ENCODE results near the gene ARL4C. TPM values are rescaled to one million over a fixed set of nuclear protein-coding genes. Genes with fewer than 3 reads are reported as not detected.
"Not testable (repeated sequence)": the region's sequence is repeated elsewhere in the genome, so short reads cannot be mapped to it uniquely, and the experiment has no call there.

The ARL4C gene
- total RNA-seq, 1 experiment from 2014 or later: 6.7 TPM

GRCh38 chr2:234476766-234477165 is 20.1 kb downstream of the ARL4C start:
- DNase-seq (ENCODE audit: low spot score): no peak

DNA sequence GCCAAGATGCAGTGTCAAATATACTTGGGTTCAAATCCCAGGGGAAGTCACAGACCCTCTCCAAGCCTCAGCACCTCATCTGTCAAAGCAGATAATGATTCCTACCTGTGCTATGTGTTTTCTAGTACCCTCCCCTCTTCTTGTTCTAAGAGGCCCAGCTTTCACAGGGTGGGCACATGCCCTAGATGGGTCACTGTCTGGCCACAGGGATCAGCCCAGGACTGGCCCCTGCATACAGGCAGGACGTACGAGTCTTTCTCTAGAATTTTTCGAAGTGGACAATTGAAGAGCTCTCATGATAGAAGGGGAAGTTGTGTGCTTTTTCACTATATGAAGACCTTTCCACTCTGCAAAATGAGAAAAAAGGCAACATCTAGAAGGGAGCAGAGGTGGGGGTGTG is 22.2 kb downstream of the ARL4C start:
- no peak for DNase-seq (ENCODE audit: low spot score)

GRCh38 chr2:234472155-234472554 is 24.7 kb downstream of the ARL4C start:
- no peak for DNase-seq (ENCODE audit: low spot score)

- DNase-seq (ENCODE audit: low spot score): no peak
Observed at GRCh38 chr2:234469972-234470371, 26.9 kb downstream of the ARL4C start.

- no peak for DNase-seq (ENCODE audit: low spot score)
Observed at GRCh38 chr2:234469251-234469845, 27.5 kb downstream of the ARL4C start.

DNA sequence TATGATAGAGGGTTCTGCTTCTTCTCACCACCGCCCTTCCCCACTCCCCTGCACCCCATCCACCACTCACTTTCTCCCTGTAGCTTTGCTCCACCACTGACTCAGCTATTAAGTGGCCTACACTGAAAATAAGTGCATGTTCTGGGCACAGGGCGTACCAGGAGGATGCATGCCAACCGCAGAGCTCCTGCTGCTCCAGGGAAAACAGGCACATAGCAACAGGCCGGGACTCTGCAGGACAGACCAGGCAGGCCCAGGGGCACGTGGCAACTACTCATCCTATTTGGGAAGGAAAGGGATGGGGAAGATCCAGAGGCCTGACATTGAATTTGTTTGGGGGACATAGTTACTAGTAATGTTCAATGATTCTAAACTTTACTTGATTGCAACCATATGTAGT is 28.4 kb downstream of the ARL4C start:
- DNase-seq (ENCODE audit: low spot score): no peak

DNA sequence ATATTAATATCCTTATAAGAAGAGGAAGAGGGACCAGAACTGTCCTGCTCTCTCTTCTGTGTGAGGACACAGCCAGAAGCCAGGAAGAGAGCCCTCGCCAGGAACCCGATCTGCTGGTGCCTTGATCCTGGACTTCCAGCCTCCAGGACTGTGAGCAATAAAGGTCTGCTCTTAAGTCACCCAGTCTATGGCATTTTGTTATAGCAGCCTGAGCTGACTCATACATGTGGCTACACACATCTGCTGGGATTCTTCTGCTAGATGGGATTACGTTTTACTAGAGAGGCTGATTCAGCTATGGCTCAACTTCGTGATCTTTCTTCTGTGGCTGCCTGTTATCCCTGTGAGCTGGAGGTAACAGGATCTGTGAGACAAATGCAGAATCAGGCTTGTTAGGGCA is 29.6 kb downstream of the ARL4C start:
- DNase-seq (ENCODE audit: low spot score): no peak

- DNase-seq (ENCODE audit: low spot score): no peak
Observed at GRCh38 chr2:234464291-234464645, 32.6 kb downstream of the ARL4C start.

- peak; percentile 44 for DNase-seq (ENCODE audit: low spot score)
Observed at GRCh38 chr2:234463626-234464290, 33.1 kb downstream of the ARL4C start.

DNA sequence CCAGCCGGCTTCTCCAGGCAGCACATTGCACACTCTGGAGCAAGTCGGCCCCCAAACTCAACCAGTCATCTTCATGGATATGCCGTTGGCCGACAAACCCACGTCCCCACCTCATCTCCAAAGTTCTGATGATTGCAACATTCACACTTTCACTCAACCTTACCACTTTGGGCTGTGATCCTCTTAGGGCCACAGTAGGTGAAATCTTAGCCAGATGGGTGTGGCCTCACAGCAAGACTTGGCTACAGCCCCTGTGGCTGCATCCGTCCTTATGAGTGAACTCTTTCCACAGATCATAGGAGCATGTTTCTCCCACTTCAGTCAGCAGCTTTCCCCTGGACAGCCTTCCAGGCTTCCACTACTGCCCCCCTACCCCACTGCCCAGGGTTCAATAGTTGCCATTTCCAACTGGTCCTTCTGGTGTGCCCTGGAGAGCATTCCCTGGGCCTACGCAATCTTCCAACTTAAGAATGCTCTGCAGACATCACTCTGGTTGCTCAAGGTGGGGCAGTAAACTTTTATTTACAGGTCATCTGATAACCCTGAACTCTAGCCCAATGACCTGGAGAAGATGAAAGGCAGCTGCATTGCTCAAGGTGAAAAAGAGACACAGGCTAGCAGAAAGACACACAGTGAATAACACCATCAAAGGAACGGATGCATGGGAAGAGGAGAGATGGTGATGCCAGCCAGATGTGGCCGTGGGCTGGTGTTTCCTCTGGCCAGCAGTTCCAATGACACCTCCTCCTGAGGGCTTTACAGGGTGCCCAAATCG is 34.5 kb downstream of the ARL4C start:
- DNase-seq (ENCODE audit: low spot score): no peak

DNA sequence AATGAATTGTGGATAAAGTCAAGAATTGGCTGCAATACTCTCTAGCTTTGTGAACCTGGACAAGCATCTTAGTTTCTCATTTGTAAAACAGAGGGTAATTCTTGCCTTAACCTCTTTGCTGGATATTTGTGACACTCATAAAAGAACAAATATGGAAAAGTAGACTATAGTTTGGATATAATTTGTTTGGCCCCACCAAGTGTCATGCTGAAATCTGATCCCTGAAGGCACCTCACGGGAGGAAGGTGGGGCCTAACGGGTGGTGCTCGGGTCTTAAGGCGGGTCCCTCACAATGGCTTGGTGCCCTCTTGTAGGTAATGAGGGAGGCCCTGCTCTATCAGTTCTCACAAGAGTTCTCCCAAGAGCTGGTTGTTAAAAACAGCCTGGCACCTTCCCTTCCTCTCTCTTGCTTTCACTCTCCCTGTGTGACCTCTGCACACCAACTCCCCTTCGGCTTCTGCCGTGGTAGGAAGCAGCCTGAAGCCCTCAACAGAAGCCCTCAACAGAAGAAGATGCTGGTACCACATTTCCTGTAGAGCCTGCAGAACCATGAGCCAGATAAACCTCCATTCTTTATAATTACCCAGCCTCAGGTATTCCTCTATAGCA is 37.4 kb downstream of the ARL4C start:
- DNase-seq (ENCODE audit: low spot score): no peak

DNA sequence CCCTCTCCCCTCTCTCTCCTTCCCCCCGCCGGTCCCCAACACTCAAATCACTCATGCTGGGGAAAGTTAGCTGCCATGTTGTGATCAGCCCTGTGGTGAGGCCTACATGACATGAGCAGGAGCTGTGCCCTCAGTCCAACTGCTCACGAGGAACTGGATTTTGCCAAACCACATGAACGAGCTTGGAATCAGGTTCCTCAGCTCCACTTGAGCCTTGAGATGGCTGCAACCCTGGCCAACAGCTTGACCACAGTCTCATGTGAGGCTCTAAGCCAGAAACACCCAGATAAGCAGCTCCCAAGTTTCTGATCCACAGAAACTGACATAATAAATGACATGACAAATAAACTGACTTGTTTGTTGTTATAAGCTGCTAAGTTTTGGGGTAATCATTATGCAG is 38.4 kb downstream of the ARL4C start:
- no peak for DNase-seq (ENCODE audit: low spot score)

DNA sequence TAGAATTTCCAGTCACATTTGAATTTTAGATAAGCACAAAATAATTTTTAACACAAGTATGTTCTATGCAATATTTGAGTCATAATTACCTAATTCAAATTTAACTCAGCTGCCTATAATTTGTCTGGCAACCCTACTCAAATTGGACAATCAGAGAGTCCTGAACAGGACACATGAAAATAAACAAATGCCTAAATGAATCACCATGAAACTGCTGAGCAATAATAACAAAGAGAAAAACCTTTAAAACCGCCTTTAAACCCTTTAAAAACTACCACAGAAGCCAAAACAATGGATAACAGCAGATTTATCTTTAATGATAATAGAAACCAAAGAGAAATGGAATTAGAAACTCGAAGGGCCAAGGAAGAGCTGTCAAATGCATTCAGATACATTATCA is 39.5 kb downstream of the ARL4C start:
- no peak for DNase-seq (ENCODE audit: low spot score)

DNA sequence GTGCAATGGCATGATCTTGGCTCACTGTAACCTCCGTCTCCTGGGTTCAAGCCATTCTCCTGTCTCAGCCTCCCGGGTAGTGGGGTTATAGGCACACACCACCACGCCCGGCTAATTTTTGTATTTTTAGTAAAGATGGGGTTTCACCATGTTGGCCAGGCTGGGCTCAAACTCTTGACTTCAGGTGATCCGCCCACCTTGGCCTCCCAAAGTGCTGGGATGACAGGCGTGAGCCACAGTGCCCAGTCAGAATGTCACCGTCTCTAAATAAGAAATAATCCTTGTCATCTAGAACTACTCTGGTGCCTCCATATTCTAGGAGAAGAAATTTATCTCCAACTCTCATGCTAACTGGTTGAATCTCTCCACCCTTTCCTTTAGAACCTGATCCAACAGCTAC is 41.6 kb downstream of the ARL4C start:
- DNase-seq (ENCODE audit: low spot score): not testable (repeated sequence)

GRCh38 chr2:234454433-234454832 is 42.4 kb downstream of the ARL4C start:
- no peak for DNase-seq (ENCODE audit: low spot score)

GRCh38 chr2:234453216-234453615 is 43.7 kb downstream of the ARL4C start:
- no peak for DNase-seq (ENCODE audit: low spot score)

DNA sequence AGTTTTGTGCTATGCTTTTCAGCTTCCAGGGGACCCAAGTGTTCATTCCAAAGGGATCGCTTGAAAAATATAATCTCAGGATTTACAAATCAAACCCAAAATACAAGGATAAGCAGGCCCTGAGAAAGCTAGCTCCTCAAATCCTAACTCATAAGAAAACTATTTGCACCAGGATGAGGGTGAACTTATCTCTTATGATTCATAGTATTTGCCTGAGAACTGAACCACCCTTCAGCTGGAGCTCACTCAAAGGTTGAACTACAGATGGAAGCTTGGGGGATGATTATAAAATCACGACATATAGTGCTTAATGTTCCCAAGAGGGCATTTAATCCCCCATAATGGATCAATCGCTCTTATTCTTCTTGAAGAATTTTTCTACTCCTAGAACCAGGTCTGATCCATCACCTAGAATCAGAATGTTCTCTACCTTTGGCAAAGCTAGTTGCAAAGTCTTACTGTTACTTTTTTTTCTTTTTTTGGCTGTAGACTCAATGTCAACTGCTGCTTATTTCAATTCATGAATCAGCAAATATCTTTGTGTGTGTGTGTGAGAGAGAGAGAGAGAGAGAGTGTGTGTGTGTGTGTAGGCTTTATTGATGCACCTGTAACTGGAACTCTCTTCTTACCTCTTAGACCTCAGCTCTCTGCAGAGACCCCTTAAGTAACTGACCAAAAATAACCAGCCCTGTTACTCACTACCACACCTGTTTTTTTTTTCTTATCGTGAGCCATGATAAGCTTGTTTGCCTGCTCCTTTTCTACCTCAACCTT is 44.8 kb downstream of the ARL4C start:
- peak; percentile 21 for DNase-seq (ENCODE audit: low spot score)

DNA sequence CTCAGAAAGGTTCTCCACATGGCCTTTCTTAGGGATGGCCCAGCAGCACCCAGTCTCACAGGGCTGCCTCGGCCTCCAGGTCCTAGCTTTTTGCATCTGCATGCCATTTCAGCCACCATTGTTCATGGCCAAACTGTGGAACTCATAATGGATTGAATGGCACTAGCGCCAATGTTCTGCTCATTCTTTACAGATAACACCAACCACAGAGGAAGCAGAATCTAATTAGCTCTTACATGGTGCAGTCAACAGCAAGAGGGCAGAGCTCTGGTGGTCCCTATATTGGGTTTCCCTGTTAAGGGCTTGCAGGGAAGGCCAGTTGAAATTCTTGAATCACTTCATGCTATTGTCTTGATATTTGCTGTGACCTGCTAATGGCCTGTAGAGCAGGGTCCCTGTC is 45.6 kb downstream of the ARL4C start:
- DNase-seq (ENCODE audit: low spot score): no peak

DNA sequence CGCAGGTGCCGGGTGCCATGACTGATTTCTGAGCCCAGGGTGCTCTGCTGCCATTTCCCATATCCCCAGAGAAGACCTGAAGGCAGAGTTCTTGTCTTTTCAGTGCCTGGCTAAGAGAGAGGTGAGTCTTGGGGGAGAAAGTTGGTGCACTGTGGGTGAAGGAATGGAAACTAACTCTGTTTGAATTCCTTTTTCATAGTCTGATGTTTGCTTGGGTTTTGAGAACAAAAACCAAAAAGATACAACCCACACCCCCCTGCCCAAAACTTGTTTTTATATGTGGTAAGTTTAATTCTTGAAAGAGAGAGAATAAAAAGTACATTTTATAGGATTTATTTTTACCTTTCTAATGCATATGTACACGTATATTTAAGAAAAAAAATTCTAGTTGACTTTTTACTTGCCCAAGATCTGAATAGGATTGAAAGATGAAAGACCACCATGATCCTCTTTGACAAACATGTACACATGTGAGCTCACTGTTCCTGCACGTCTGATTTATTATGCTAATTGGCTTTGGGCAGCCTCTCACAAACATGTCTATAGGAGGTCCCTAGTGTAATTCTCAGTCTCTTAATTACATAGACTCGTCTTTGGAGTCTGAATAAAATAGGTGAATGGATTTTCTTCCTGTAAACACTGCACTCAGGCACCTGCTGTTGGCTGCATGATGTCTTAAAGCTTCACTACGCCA is 46.3 kb downstream of the ARL4C start:
- no peak for DNase-seq (ENCODE audit: low spot score)

DNA sequence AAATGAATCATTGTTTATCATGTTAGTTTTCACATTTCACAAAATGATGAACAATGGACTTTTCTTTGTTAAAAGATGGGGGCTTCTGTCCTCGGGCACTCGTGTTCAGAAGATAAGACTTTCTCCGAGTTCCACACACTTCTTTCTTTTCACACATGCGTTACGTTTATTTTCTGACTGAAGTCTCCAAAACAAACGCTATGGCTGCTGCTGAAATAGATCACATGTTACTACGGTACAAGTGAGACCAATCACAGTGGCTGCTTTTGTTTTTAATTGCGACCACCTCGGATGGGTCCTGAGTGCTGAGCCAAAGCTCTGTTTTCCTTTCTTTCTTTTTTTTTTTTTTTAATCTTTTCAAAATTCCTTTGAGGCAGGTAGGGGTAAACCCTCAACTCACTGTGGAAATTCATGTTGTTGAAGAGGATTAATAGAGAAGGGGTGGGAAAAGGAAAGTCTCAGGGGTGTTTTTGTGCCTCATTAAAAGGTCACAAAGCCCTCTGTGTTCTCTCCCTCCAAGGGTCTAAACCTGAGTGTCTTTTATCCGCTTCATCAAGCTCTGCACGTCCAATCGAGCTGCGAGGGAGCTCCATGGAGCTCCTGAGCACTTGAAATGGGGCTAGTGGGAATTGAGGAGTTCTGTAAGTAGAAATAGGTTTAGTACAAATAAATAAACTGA is 48.2 kb downstream of the ARL4C start:
- no peak for DNase-seq (ENCODE audit: low spot score)

DNA sequence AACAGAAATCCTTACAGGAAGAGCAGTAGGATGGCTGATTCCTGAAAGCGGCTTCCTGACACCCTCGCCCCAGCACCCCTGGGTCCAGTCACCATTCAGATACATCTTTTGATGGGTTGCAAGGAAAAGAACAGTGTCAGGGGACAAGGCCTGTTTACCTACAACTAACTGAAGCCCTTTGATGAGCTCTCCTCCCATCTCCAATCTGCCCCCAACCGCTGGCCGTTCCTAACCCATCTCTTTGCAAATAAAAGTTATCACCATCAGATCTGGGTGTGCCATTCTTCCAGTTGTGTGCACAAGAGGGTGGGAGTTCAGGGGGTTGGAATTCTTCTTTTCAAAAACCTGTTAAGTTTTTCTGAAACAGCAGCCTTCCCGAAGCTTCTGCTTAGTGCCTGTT is 48.9 kb downstream of the ARL4C start:
- DNase-seq (ENCODE audit: low spot score): no peak
